Skeletal muscle satellite cell (primary cell): Measurements from ENCODE around the gene ZNF638.

Source experiments
- H3K27me3 ChIP-seq: 2 replicates; pipeline ENCODE4 v1.7.0; 2013; ENCODE audit warnings: low read length; ENCODE audit not compliant: control insufficient read depth, insufficient read depth
- H3K36me3 ChIP-seq: 2 replicates; pipeline ENCODE4 v1.7.0; 2013; ENCODE audit warnings: mild to moderate bottlenecking, control low read depth, low read length; ENCODE audit not compliant: insufficient read depth
- H3K4me1 ChIP-seq: 2 replicates; pipeline ENCODE4 v1.7.0; 2013; ENCODE audit warnings: low read length; ENCODE audit not compliant: control insufficient read depth, insufficient read depth
- H3K4me2 ChIP-seq: 2 replicates; pipeline ENCODE4 v1.7.0; 2013; ENCODE audit warnings: mild to moderate bottlenecking, low read length
- H3K4me3 ChIP-seq: 2 replicates; pipeline ENCODE4 v1.7.0; 2013; ENCODE audit warnings: low read length
- H3K9ac ChIP-seq: 2 replicates; pipeline ENCODE4 v1.7.0; 2013; ENCODE audit warnings: mild to moderate bottlenecking, low read depth, low read length, moderate library complexity
- H3K9me3 ChIP-seq: replicated peaks from 2 replicates; pipeline ENCODE4 v1.7.0; 2013; ENCODE audit warnings: mild to moderate bottlenecking, control low read depth, low read length

ZNF638 gene

DNA sequence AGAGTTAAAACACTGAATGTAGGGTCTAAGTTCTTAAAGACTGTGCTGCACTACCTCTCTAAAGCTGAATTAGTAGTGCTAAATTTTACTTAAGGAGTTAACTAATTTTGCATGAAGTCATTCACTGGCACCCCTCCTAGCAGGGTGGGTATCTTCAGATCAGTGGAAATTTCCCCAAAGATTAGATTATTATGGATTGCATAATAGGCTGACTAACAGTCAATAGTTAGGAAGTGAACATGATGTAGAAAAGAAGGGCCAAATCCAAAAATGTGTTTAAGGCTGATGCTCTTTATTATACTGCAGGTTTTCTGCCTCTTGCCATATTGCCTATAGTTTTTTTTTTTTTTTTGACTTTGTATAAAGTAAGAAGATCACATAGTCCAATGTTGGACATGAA is 5.2 kb downstream of the ZNF638 start:
- H3K4me1 ChIP-seq = peaks cover 24% of the 10 kb centered on the region
- H3K4me3 ChIP-seq = no peak overlapping the region
- no peaks in the 10 kb centered on the region for H3K36me3 ChIP-seq
- no peaks in the 10 kb centered on the region for H3K27me3 ChIP-seq
- no peaks in the 10 kb centered on the region for H3K9me3 ChIP-seq
- no peak overlapping the region for H3K4me2 ChIP-seq
- H3K9ac ChIP-seq = no peak overlapping the region

DNA sequence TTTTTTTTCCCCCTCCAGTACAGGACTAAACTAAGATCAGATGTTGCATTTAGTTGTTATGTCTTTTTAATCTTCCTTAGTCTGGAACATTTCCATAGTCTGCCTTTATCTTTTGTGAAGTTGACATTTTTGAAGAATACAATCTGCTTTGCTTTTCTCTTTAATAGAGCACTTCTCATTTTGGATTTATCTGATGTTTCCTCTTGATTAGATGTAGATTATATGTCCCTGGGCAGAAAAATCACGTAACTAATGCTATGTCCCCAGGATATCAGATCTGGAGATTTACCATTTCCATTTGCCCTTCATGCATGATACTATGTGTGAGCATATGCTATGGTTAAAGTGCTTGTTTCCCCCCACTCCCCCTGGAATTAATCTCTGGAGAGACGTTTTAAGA is 6.2 kb downstream of the ZNF638 start:
- Histone ChIP-seq H3K27me3 (no peaks in the 10 kb centered on the region), H3K4me1 (peaks cover 24% of the 10 kb centered on the region), H3K9me3 (no peaks in the 10 kb centered on the region), H3K9ac (no peak overlapping the region), H3K4me3 (no peak overlapping the region), H3K36me3 (no peaks in the 10 kb centered on the region), H3K4me2 (no peak overlapping the region)

DNA sequence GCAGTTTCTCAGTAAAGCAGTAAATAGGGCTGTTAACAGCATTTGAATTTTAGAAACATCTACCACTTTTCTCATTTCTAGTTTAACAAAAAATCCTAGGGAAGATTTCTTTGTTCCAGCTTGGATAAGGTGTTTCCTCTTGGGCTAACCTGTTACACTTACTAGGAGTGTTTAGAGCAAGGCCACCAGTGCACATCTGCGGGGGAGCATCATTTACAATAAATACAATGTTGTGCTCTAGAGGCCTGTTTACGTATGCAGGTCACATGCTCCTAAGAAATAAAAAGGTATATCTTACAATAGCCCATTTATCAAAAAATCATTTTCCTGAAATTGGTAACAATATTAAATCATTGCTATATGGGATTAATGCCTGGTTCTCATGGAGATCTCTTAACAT is 8.1 kb downstream of the ZNF638 start:
- Histone ChIP-seq H3K36me3 (no peaks in the 10 kb centered on the region), H3K27me3 (no peaks in the 10 kb centered on the region), H3K4me2 (no peak overlapping the region), H3K9ac (no peak overlapping the region), H3K4me3 (no peak overlapping the region), H3K4me1 (peaks cover 16% of the 10 kb centered on the region), H3K9me3 (no peaks in the 10 kb centered on the region)

DNA sequence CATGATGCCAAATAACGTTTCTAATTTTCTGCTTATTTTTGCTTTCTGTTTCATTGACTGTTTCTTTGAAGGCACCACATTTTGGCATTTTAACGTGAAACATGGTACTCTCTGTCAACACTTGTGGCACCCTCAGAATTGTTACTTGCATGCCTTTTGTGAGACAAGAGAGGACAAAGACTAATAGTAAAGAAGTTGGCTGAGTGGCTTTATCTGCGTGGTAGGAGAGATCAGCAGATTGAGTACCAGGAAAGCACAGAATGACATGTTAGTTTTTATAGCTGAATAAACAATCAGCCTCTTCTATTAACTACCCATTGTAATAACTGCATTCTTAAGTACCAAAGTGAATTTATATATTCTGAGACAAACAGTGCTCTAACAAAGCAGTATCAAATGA is 8.6 kb downstream of the ZNF638 start:
- H3K4me3 ChIP-seq = no peak overlapping the region
- no peaks in the 10 kb centered on the region for H3K36me3 ChIP-seq
- H3K4me1 ChIP-seq = peaks cover 16% of the 10 kb centered on the region
- no peak overlapping the region for H3K9ac ChIP-seq
- H3K4me2 ChIP-seq = no peak overlapping the region
- no peaks in the 10 kb centered on the region for H3K27me3 ChIP-seq
- H3K9me3 ChIP-seq = no peaks in the 10 kb centered on the region

DNA sequence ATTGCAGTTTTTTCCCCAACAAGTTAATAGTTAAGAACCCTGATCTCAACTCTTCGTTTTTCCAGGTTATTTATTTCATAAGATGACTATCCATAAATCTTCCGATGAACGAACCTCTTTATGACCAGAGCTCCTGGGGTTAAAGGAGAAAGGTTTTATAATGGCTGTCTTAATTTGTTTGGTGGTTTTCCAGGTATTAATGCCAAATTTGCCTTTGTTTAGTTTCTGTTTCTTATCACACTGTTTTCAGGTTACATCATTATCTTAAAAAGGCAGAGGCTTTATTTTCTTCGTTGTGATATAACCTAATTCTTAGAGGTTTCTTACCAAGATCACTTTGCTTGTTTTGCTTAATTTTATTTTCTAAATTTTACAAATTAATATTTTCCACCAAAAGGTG is 10.1 kb downstream of the ZNF638 start:
- Histone ChIP-seq H3K4me1 (peaks cover 7% of the 10 kb centered on the region), H3K4me3 (no peak overlapping the region), H3K36me3 (no peaks in the 10 kb centered on the region), H3K27me3 (no peaks in the 10 kb centered on the region), H3K9me3 (no peaks in the 10 kb centered on the region), H3K4me2 (no peak overlapping the region), H3K9ac (no peak overlapping the region)

DNA sequence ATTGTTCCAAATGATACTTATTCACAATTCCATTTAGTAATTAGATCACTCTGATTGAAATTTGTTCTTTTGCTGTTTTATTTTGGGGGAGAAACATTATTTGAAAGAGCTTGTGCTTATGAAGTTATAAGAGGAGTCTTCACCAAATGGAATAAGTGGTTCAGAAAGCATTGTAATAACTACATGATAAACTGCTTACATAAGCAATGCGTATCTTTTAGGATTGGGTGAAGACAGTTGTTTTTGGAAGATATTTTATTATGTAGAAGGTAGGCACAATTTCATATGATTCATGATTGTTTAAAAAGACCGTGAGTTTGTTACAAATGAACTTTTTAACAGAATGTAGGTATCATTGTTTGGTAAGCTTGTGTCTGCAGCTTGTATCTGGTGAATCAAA is 14.5 kb downstream of the ZNF638 start:
- H3K4me1 ChIP-seq = no peaks in the 10 kb centered on the region
- no peak overlapping the region for H3K4me3 ChIP-seq
- no peak overlapping the region for H3K4me2 ChIP-seq
- no peaks in the 10 kb centered on the region for H3K9me3 ChIP-seq
- no peak overlapping the region for H3K9ac ChIP-seq
- H3K36me3 ChIP-seq = peaks cover 24% of the 10 kb centered on the region
- H3K27me3 ChIP-seq = no peaks in the 10 kb centered on the region

DNA sequence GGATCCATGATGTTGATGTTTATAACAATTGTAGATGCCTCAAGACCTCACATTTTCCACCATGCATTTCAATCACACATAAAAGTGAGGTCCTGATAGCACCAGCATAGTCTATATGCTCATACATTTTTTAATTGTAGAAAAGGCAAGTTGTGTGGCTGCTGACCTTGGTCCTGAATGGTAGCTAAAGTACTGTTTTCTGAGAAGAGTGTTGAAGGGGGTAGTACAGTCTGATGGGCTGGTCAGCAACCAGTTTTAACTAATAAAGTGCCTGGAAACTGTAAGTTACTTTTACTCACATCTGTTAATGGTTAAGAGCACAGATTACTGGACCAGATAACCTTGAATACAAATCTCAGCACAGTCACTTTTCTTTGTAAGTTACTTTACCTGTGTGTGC is 15.9 kb downstream of the ZNF638 start:
- H3K9me3 ChIP-seq = no peaks in the 10 kb centered on the region
- H3K4me3 ChIP-seq = no peak overlapping the region
- no peak overlapping the region for H3K9ac ChIP-seq
- no peak overlapping the region for H3K4me2 ChIP-seq
- no peaks in the 10 kb centered on the region for H3K27me3 ChIP-seq
- peaks cover 31% of the 10 kb centered on the region for H3K36me3 ChIP-seq
- H3K4me1 ChIP-seq = no peaks in the 10 kb centered on the region

DNA sequence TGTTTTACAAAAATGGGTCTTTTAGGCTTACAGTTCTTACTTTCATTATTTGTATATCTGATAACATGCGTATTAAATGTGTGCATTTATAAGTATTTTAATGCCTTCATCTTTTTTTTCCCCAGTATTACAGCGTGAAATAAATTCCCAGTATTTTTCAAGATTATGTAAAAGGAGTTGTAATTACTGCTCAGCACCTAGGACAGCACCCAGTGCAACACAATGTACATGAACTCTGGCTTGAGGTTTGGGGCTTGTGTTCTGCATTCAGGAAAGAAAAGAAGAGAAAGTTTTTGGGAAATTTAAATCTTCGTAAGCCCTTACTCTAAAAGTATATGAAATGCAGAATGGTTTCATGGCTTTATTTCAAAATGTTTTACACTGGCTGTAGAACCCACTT is 16.7 kb downstream of the ZNF638 start:
- Histone ChIP-seq H3K9ac (no peak overlapping the region), H3K9me3 (no peaks in the 10 kb centered on the region), H3K4me1 (no peaks in the 10 kb centered on the region), H3K36me3 (peaks cover 37% of the 10 kb centered on the region), H3K4me3 (no peak overlapping the region), H3K4me2 (no peak overlapping the region), H3K27me3 (no peaks in the 10 kb centered on the region)

DNA sequence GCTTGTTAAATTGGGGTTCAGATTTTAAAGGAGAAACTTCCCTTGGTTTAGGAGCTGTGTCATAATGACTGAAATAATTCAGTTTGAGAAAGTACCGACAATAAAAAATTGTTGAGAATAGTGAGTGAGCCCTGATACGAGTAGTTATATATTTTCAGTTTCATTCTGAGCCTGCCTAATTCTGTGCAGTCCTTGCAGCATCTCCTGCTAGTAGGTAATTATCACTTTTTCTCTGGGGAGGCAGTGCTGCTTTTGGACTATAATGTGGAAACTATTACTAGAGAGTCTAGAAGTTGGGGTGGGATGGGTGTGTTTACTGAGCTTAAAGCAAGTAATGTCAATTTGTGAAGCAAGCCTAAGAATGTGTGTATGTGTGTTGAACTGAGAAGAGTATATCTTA is 21.7 kb downstream of the ZNF638 start:
- H3K36me3 ChIP-seq = peaks cover 54% of the 10 kb centered on the region
- H3K27me3 ChIP-seq = no peaks in the 10 kb centered on the region
- H3K4me2 ChIP-seq = no peak overlapping the region
- H3K9me3 ChIP-seq = no peaks in the 10 kb centered on the region
- H3K4me1 ChIP-seq = no peaks in the 10 kb centered on the region
- no peak overlapping the region for H3K9ac ChIP-seq
- H3K4me3 ChIP-seq = no peak overlapping the region

DNA sequence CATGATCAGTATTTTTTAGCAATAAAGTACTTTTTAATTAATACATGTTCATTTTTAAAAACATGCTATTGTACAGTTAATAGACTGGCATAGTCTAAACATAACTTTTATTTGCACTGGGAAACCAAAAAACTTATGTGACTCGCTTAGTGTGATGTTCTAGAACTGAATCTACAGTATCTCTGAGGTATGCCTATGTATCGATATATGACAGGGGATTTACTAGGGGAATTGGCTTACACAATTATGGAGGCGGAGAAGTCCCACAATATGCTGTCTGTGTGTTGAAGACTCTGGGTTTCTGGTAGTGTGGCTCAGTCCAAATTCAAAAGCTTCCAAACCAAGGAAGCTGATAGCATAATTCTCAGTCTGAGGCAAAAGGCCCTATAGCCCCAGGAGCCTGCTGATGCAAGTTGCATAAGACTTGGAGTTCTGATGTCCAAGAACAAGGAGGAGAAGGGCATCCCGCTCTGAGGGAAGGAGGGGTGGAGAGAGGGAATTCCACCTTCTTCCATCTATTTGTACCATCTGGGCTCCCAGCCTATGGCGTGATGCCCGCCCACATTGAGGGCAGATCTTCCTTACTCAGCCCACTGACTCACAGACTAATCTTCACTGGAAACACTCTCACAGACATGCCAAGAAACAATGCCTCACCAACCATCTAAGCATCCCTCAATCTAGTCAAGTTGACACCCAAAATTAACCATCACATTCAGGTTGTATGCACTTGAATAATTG is 27.5 kb downstream of the ZNF638 start:
- Histone ChIP-seq H3K9me3 (no peaks in the 10 kb centered on the region), H3K9ac (no peak overlapping the region), H3K27me3 (no peaks in the 10 kb centered on the region), H3K4me1 (peaks cover 6% of the 10 kb centered on the region), H3K4me2 (no peak overlapping the region), H3K4me3 (no peak overlapping the region), H3K36me3 (peaks cover 57% of the 10 kb centered on the region)

DNA sequence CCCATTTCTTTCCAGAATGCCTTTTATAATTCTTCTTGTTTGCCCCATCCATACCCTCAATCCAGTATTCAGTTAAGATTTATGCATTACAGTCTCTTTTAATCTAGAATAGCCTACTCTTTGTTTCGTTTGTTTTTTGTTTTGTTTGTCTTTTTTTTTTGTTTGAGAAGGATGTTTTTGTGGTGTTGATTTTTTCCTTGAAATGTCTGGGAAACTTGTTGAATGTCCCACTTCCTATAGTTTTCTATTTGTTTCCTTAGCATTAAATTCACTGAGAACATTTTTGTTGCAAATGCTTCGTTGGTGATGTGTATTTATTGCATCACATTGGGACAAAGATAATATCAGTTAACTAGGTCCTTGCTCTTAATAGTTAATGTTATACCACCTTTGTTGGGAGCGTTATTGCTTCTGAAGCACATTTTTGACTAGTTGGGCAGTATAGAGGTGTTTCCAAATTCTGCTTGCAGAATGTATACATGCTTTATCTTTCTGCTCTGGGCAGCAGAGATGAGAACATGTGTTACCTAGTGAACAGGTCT is 28.9 kb downstream of the ZNF638 start:
- Histone ChIP-seq H3K4me1 (peaks cover 6% of the 10 kb centered on the region), H3K27me3 (no peaks in the 10 kb centered on the region), H3K9me3 (no peaks in the 10 kb centered on the region), H3K4me2 (no peak overlapping the region), H3K9ac (no peak overlapping the region), H3K4me3 (no peak overlapping the region), H3K36me3 (peaks cover 71% of the 10 kb centered on the region)

DNA sequence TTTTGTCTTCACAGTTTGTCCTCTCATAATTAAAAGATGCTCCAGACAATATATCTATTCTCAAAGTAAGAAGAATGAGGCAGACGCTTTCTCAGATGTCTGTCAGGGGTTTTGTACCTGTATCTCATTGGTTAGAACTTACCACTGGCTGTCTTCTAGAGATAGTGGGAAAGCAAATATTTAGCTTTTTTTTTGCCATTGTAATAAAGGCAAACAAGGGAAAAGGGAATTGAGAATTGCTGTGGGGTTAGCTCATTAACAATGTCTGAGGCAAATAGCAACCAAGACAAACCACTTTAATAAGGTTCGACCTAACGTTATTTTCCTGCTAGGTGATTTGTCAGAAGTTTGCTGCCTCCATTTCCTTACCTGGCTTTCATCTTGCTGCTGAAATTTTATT is 30.0 kb downstream of the ZNF638 start:
- Histone ChIP-seq H3K9me3 (no peaks in the 10 kb centered on the region), H3K4me2 (no peak overlapping the region), H3K4me3 (no peak overlapping the region), H3K4me1 (peaks cover 6% of the 10 kb centered on the region), H3K27me3 (no peaks in the 10 kb centered on the region), H3K9ac (no peak overlapping the region), H3K36me3 (peaks cover 75% of the 10 kb centered on the region)
